Stomach (tissue), 9 donors: ENCODE results near the gene MAN2A1. TPM values are rescaled to one million over a fixed set of nuclear protein-coding genes. Genes with fewer than 3 reads are reported as not detected.
A peak's percentile ranks its signal among the peaks of the same experiment; 100 is the strongest.

Experiments
- DNase-seq, 2 donors: peaks; one replicate each; pipeline versions ENCODE4 v3.0.0 to v3.0.0-alpha.2; 2013 to 2019
- H3K27ac ChIP-seq, 5 donors: fragments of 200-600 bp in 4 of 5; sonication (generic) in 4 of 5; one replicate each; pipeline ENCODE4 v1.5.1; 2013 to 2019; ENCODE audit warnings: mild to moderate bottlenecking in 1 of 5, moderate library complexity in 1 of 5
- H3K27me3 ChIP-seq, 3 donors: fragments of 200-600 bp; sonication (generic); one replicate each; pipeline ENCODE4 v1.5.1; 2017 to 2019; ENCODE audit warnings: mixed run types in 1 of 3
- H3K36me3 ChIP-seq, 4 donors: fragments of 200-600 bp; sonication (generic); 1 replicate in 3 of 4; 2 replicates in 1 of 4; pipeline ENCODE4 v1.5.1; 2016 to 2019
- H3K4me1 ChIP-seq, 4 donors: fragments of 200-600 bp; sonication (generic); one replicate each; pipeline ENCODE4 v1.5.1; 2016 to 2019
- H3K4me3 ChIP-seq, 4 donors: fragments of 200-600 bp; sonication (generic) in 3 of 4; one replicate each; pipeline ENCODE4 v1.5.1; 2016 to 2019; ENCODE audit warnings: mild to moderate bottlenecking in 1 of 4
- H3K9me3 ChIP-seq, 4 donors: fragments of 200-600 bp; sonication (generic); one replicate each; pipeline ENCODE4 v1.5.1; 2016 to 2019
- EP300 ChIP-seq: sonication (generic); formaldehyde crosslinking; IDR thresholded peaks from one replicate; pipeline ENCODE4 v1.6.1; 2017; ENCODE audit warnings: antibody characterized with exemption
- POLR2A ChIP-seq, 4 donors: fragments of 450-650 bp; IDR thresholded peaks; one replicate each; pipeline ENCODE4 v1.6.1; 2016; ENCODE audit warnings: antibody characterized with exemption in 4 of 4, control low read depth in 2 of 4, mild to moderate bottlenecking in 1 of 4, moderate library complexity in 1 of 4
- POLR2AphosphoS5 ChIP-seq, 3 donors: sonication (generic); formaldehyde crosslinking; IDR thresholded peaks; one replicate each; pipeline ENCODE4 v1.6.1; 2016; ENCODE audit warnings: antibody characterized with exemption in 3 of 3
- WGBS, 5 donors: extraction: QIAGEN DNeasy Blood & Tissue Kit in 3 of 5; methylation state at CpG; one replicate each; pipeline versions ENCODE4 v1.1.5 to v1.1.7; 2013 to 2018; 5-methylcytosine and 5-hydroxymethylcytosine counted together
- intact Hi-C: fragments of 100-400 bp; cut with DNase I; formaldehyde crosslinking; loops from one replicate; pipeline ENCODE4 v1.15.1; 2023; ENCODE audit warnings: low total_unique reads
- polyA plus RNA-seq, 3 donors: library from polyadenylated mRNA; stranded (reverse); fragments of 200-250 nt; gene quantifications; one replicate each; pipeline ENCODE4 v1.2.3, GENCODE V29; 2013
- total RNA-seq, 5 donors: library from RNA; depleted of rRNA; stranded (reverse); fragments of >200 nt; gene quantifications; one replicate each; pipeline versions ENCODE4 v1.1.0 to v1.2.3, GENCODE V29; 2014 to 2016
- TF ChIP-seq, protein P1 (sequence below), 7 experiments: fragments of 450-650 bp in 4 of 7; fragments of 200-600 bp in 3 of 7; sonication (generic) in 3 of 7; IDR thresholded peaks; one replicate each; pipeline ENCODE4 v1.5.1; 2016 to 2019; ENCODE audit warnings: antibody characterized with exemption in 7 of 7, control low read depth in 2 of 7, mild to moderate bottlenecking in 1 of 7
- donor health status: healthy with polysubstance abuse.
- donor health status: Bipolar disorder and iron deficiency.
- donor health status: healthy.

The MAN2A1 gene
- total and polyA plus RNA-seq, 8 donors, result 6.1 to 136 (median 33.6) TPM

DNA sequence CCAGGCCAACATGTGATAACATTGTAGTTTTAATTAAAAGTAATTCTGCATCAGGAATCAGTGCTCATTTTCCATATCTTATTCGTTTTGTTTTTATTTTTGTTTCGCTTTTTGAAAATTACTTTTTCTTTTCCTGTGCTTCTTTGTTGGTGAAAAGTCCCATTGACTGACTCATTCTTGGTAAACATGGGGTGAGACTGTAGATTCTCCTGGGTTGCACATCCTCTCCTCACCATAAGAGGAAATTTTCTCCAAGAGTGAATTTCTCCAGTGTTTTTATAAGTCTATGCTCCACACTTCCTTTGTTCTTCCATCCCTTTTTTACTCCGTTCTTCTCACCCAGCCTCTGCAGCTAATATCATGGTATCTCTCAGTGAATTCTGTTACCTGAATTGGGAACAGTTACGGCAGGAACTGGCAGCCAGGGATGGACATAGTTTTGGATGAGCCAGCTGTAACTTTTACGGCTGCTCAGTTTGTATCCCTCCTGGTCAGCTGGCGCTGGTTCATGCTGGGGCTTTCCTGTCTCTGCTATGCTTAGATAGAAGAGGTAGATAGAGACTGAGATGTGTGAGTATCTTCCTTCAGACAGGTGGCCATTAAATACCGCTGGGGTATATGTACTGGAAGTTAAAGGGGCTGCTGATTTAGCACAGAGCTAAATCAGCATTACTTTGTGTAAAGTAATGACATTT is 80.0 kb downstream of the MAN2A1 start:
- H3K27ac ChIP-seq, result no peak overlapping the region
- no peaks in the 10 kb centered on the region for H3K27me3 ChIP-seq
- H3K9me3 ChIP-seq, result no peaks in the 10 kb centered on the region
- H3K36me3 ChIP-seq, result peaks cover 0 to 51% (median 49%) of the 10 kb centered on the region in 4 donors
- no peak for TF ChIP-seq EP300
- DNase-seq, result no peak
- intact Hi-C loops, result no loop called here
- no peak overlapping the region for H3K4me3 ChIP-seq
- peaks cover 0 to 6% (median 0%) of the 10 kb centered on the region in 4 donors for H3K4me1 ChIP-seq
- WGBS, 5 donors, result 94 to 96% (median 95%) methylated on average over 7 of the region's 7 CpGs

DNA sequence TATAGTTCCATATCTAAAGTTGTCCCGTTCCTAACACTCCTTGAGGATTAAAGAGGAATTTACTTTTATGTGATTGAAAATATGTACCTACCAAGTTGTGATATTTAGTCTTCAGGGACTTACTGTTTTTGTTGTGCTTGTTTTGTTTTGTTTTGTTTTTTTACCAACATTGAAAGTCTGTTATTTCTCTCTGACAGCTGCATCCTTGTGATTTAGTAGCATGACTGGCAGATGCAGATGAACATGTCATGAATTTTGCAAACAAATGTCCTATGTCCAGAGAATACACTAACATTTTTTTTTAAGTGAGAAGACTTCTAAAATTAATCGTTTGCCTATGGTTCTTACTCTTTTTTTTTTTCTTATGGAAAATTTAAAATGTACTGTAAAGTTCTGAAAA is 85.4 kb downstream of the MAN2A1 start:
- peaks cover 0 to 18% (median 0%) of the 10 kb centered on the region in 4 donors for H3K4me1 ChIP-seq
- no peaks in the 10 kb centered on the region for H3K9me3 ChIP-seq
- H3K36me3 ChIP-seq, result peaks cover 0 to 42% (median 32%) of the 10 kb centered on the region in 4 donors
- intact Hi-C loops, result no loop called here
- no peak overlapping the region for H3K27ac ChIP-seq
- no peak for DNase-seq
- 86 to 94% (median 88%) methylated on average over 2 of the region's 2 CpGs for WGBS, 5 donors
- H3K27me3 ChIP-seq, result no peaks in the 10 kb centered on the region
- TF ChIP-seq, protein P1, sequence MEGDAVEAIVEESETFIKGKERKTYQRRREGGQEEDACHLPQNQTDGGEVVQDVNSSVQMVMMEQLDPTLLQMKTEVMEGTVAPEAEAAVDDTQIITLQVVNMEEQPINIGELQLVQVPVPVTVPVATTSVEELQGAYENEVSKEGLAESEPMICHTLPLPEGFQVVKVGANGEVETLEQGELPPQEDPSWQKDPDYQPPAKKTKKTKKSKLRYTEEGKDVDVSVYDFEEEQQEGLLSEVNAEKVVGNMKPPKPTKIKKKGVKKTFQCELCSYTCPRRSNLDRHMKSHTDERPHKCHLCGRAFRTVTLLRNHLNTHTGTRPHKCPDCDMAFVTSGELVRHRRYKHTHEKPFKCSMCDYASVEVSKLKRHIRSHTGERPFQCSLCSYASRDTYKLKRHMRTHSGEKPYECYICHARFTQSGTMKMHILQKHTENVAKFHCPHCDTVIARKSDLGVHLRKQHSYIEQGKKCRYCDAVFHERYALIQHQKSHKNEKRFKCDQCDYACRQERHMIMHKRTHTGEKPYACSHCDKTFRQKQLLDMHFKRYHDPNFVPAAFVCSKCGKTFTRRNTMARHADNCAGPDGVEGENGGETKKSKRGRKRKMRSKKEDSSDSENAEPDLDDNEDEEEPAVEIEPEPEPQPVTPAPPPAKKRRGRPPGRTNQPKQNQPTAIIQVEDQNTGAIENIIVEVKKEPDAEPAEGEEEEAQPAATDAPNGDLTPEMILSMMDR (IDR thresholded peaks at IDR 0.05), result no peak
- TF ChIP-seq POLR2AphosphoS5 (IDR thresholded peaks at IDR 0.05) (no peak), EP300 (no peak), POLR2A (IDR thresholded peaks at IDR 0.05) (no peak)
- H3K4me3 ChIP-seq, result no peak overlapping the region

DNA sequence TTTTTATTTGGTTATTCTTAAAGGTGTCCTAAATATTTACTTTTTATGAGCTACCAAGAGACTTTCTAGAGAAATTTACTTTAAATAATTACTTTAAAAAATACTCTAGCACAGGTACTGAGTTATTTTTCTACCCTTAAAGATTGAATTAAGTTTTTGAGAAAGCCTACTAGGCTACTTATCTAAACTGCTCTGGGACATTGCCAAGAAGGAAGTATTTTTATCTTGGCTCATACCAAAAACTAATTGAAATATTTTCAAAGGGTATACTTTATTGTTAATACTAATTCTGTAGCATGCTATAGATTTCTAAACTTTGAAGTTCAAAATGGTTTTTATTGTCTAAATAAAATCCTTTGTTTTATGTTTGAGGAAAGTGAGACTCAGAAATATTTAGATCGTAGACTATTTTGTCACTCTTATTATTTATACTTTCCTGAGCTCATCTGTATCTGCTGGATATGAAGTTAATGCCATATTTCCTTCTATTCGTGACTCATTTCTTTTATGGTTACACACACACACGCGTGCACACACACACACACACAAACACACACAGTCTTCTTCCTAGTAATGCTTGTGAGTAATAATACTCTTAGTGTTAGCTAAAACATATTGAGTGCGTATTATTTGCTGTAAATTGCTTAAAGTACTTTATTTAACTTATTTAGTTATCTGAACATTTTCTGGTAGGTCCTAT is 89.5 kb downstream of the MAN2A1 start:
- peak in 1 of 2 donors; percentile 35 for DNase-seq
- intact Hi-C loops, result no loop called here

DNA sequence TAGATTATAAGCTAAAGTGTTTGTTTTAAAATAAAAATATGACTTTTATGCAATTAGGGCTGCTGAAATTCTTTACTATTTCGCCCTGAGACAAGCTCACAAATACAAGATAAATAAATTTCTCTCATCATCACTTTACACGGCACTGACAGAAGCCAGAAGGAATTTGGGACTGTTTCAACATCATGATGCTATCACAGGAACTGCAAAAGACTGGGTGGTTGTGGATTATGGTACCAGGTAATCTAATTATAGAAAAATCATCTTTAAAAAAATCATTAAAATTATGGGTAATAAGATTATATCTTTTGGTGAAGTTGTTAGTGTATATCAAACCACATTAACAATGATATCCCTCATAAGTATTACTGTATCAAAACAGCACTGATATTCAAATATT is 95.0 kb downstream of the MAN2A1 start:
- Histone ChIP-seq H3K36me3 (peaks cover 0 to 30% (median 23%) of the 10 kb centered on the region in 4 donors), H3K4me1 (no peaks in the 10 kb centered on the region), H3K4me3 (no peak overlapping the region), H3K27ac (no peak overlapping the region), H3K27me3 (no peaks in the 10 kb centered on the region), H3K9me3 (no peaks in the 10 kb centered on the region)
- intact Hi-C loops, result no loop called here
- 82 to 95% (median 92%) methylated on average over 2 of the region's 2 CpGs for WGBS, 5 donors
- no peak for DNase-seq
- TF ChIP-seq, protein P1 (IDR thresholded peaks at IDR 0.05), result no peak
- no peak for TF ChIP-seq EP300
- TF ChIP-seq POLR2A (IDR thresholded peaks at IDR 0.05), result no peak
- TF ChIP-seq POLR2AphosphoS5 (IDR thresholded peaks at IDR 0.05), result no peak

More for the DNA sequence above, 89.5 kb downstream of the MAN2A1 start:
- Histone ChIP-seq H3K4me3 (no peak overlapping the region), H3K9me3 (no peaks in the 10 kb centered on the region), H3K4me1 (peaks cover 0 to 18% (median 0%) of the 10 kb centered on the region in 4 donors), H3K36me3 (peaks cover 0 to 24% (median 15%) of the 10 kb centered on the region in 4 donors), H3K27ac (no peak overlapping the region), H3K27me3 (no peaks in the 10 kb centered on the region)
- 40 to 65% (median 54%) methylated on average over 5 of the region's 5 CpGs for WGBS, 5 donors
- TF ChIP-seq EP300 (no peak), POLR2A (IDR thresholded peaks at IDR 0.05) (no peak), POLR2AphosphoS5 (IDR thresholded peaks at IDR 0.05) (no peak)
- TF ChIP-seq, protein P1 (IDR thresholded peaks at IDR 0.05), result no peak
